NT2/D1 (cell line): ENCODE measurements around the gene TMBIM1.
"Not testable (repeated sequence)": the region's sequence is repeated elsewhere in the genome, so short reads cannot be mapped to it uniquely, and the experiment has no call there.

Source experiments
- DNase-seq: peaks from one replicate; pipeline ENCODE4 v3.0.0-alpha.2; 2011; ENCODE audit warnings: low read depth, low spot score
- H3K27me3 ChIP-seq: 2 replicates; pipeline ENCODE4 v1.6.0; 2011; ENCODE audit warnings: mild to moderate bottlenecking; ENCODE audit not compliant: insufficient read length, insufficient read depth
- H3K36me3 ChIP-seq: 2 replicates; pipeline ENCODE4 v1.6.1; 2011; ENCODE audit warnings: mild to moderate bottlenecking, low read length, mixed read lengths; ENCODE audit not compliant: insufficient read depth, insufficient read length
- H3K4me1 ChIP-seq: 2 replicates; pipeline ENCODE4 v1.5.1; 2011; ENCODE audit not compliant: insufficient read depth, insufficient read length
- H3K4me3 ChIP-seq: 2 replicates; pipeline ENCODE4 v1.5.1; 2011; ENCODE audit warnings: low read depth; ENCODE audit not compliant: insufficient read length
- H3K9ac ChIP-seq: 2 replicates; pipeline ENCODE4 v1.6.0; 2011; ENCODE audit warnings: low read depth; ENCODE audit not compliant: insufficient read length
- H3K9me3 ChIP-seq: 2 replicates; pipeline ENCODE4 v1.5.1; 2011; ENCODE audit warnings: mild to moderate bottlenecking, low read length; ENCODE audit not compliant: insufficient read depth
- SUZ12 ChIP-seq: IDR thresholded peaks from 2 replicates; pipeline ENCODE4 v1.6.1; 2011; ENCODE audit not compliant: insufficient read length, insufficient read depth; ENCODE audit errors: extremely low read depth
- YY1 ChIP-seq: IDR thresholded peaks from 2 replicates; pipeline ENCODE4 v1.6.1; 2011; ENCODE audit not compliant: insufficient read length, insufficient read depth
- ZNF274 ChIP-seq: IDR thresholded peaks from 2 replicates; pipeline ENCODE4 v1.6.1; 2011; ENCODE audit warnings: mild to moderate bottlenecking, low read depth, low read length

The TMBIM1 gene

GRCh38 chr2:218317303-218317630 lies 25.0 kb upstream of the TMBIM1 start:
- H3K9me3 ChIP-seq: no peaks in the 10 kb centered on the region
- no peak overlapping the region for H3K9ac ChIP-seq
- H3K36me3 ChIP-seq: no peaks in the 10 kb centered on the region
- H3K4me1 ChIP-seq: peaks cover 11% of the 10 kb centered on the region
- no peaks in the 10 kb centered on the region for H3K27me3 ChIP-seq
- DNase-seq: no peak
- no peak overlapping the region for H3K4me3 ChIP-seq
- TF ChIP-seq SUZ12: no peak
- TF ChIP-seq YY1: no peak
- no peak for TF ChIP-seq ZNF274

DNA sequence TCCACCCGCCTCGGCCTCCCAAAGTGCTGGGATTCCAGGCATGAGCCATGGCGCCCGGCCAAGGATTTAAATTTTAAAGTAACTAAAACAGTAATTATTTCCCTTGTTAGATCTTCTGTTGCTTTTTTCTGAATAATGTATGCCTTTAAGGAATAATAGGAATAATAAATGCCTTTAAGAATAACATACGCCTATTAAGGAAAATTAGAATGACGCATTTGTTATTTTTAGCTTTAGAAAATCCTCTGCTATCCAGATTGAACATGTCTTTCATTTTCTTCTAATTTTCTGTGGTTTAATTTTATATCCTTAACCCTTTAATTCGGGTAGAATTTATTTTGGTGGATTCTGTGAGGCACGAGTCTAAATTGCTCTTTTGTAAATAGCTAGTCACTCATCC lies 23.1 kb upstream of the TMBIM1 start:
- H3K36me3 ChIP-seq: no peaks in the 10 kb centered on the region

DNA sequence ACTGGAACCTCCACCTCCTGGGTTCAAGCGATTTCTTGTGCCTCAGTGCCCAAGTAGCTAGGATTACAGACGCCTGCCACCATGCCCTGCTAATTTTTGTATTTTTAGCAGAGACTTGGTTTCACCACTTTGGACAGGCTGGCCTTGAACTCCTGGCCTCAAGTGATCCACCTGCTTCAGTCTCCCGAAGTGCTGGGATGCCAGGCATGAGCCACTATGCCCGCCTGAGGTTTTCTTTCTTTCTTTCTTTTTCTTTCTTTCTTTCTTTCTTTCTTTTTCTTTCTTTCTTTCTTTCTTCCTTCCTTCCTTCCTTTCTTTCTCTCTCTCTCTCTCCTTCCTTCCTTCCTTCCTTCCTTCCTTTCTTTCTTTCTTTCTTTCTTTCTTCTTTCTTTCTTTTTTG lies 22.5 kb upstream of the TMBIM1 start:
- DNase-seq, H3K27me3 ChIP-seq, H3K4me1 ChIP-seq, H3K9me3 ChIP-seq, H3K4me3 ChIP-seq, H3K9ac ChIP-seq, H3K36me3 ChIP-seq: not testable (repeated sequence)

More for the DNA sequence above, 23.1 kb upstream of the TMBIM1 start:
- Histone ChIP-seq H3K4me1 (peaks cover 8% of the 10 kb centered on the region), H3K4me3 (no peak overlapping the region), H3K9me3 (no peaks in the 10 kb centered on the region), H3K27me3 (no peaks in the 10 kb centered on the region), H3K9ac (no peak overlapping the region)
- no peak for DNase-seq
- no peak for TF ChIP-seq SUZ12
- TF ChIP-seq ZNF274: no peak
- no peak for TF ChIP-seq YY1

DNA sequence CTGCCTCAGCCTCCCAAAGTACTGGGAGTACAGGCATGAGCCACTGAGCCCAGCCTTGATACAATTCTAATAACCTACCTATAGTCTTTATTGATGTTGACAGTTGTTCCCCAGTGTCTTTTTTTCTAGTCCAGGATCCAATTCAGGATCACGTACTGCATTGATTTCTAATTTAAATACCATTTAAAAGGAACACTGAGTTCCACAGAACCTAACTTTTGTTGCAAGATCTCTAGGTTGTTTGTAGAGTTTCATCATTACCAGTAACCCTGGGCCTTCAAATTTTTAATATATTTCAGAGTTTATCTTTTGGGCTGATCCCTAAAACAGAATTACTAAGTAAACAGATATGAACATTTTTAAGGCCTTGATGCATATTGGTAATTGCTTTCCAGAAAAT lies 21.1 kb upstream of the TMBIM1 start:
- TF ChIP-seq ZNF274 (no peak), SUZ12 (no peak), YY1 (no peak)
- H3K36me3 ChIP-seq: no peaks in the 10 kb centered on the region

DNA sequence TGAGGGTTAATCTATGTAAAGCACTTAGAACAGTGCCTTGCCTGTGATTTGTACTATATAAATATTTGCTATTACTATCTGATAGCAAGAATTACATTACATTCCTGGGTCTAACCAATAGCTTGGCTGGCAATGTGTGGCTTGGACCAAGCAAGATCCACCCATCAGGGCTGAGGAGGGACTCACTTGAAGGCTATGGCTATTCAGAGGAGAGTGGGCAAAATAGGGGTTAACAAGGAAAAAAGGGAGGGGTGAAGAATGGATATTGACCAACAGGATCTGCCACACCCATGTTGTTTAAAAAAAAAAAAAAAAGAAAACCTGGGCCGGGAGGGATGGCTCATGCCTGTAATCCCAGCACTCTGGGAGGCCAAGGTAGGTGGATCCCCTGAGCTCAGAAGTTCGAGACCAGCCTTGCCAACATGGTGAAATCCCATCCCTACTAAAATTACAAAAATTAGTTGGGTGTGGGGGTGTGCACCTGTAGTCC lies 20.0 kb upstream of the TMBIM1 start:
- no peak overlapping the region for H3K4me3 ChIP-seq
- TF ChIP-seq YY1 (no peak), SUZ12 (no peak), ZNF274 (no peak)
- H3K4me1 ChIP-seq: peaks cover 10% of the 10 kb centered on the region
- H3K36me3 ChIP-seq: no peaks in the 10 kb centered on the region
- DNase-seq: no peak
- no peaks in the 10 kb centered on the region for H3K9me3 ChIP-seq
- H3K27me3 ChIP-seq: no peaks in the 10 kb centered on the region
- H3K9ac ChIP-seq: no peak overlapping the region

More for the DNA sequence above, 21.1 kb upstream of the TMBIM1 start:
- no peak for DNase-seq
- Histone ChIP-seq H3K4me3 (no peak overlapping the region), H3K27me3 (no peaks in the 10 kb centered on the region), H3K9ac (no peak overlapping the region), H3K9me3 (no peaks in the 10 kb centered on the region), H3K4me1 (peaks cover 8% of the 10 kb centered on the region)

- not testable (repeated sequence) for H3K4me1 ChIP-seq, H3K9ac ChIP-seq, H3K4me3 ChIP-seq, H3K9me3 ChIP-seq, H3K36me3 ChIP-seq, H3K27me3 ChIP-seq, DNase-seq
These were observed 19.4 kb upstream of the TMBIM1 start for GRCh38 chr2:218311541-218312266.

DNA sequence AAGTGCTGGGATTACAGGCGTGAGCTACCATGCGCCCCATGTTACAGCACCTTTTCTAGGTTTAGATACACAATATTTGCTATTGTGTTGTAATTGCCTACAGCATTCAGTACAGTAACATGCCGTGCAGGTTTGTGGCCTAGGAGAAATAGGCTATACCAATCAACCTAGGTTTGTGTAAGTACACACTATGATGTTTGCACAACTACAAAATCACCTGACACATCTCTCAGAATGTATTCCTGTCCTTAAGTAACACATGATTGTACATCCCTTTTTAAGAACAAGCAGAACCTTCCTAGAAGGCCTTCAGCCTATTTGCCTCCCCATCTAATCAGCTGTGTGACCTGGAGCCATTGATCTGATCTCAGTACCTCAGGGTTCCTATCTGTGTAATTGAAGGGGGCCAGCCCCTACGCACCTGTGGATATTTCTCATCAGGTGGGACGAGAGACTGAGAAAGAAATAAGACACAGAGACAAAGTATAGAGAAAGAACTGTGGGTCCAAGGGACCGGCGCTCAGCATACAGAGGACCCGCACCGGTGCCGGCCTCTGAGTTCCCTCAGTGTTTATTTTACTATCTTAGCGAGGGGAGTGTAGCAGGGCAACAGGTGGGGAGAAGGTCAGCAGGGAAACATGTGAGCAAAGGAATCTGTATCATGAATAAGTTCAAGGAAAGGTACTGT lies 18.7 kb upstream of the TMBIM1 start:
- no peak for DNase-seq
- Histone ChIP-seq H3K9me3 (no peaks in the 10 kb centered on the region), H3K4me1 (peaks cover 2% of the 10 kb centered on the region), H3K4me3 (no peak overlapping the region), H3K27me3 (no peaks in the 10 kb centered on the region), H3K9ac (no peak overlapping the region), H3K36me3 (no peaks in the 10 kb centered on the region)
- no peak for TF ChIP-seq YY1
- TF ChIP-seq SUZ12: no peak
- no peak for TF ChIP-seq ZNF274
